ENCODE data around the gene PRKAG2. TPM values are rescaled to one million over a fixed set of nuclear protein-coding genes. Genes with fewer than 3 reads are reported as not detected.
A peak's percentile ranks its signal among the peaks of the same experiment; 100 is the strongest.
"Not testable (repeated sequence)": the region's sequence is repeated elsewhere in the genome, so short reads cannot be mapped to it uniquely, and the experiment has no call there.

Gene PRKAG2
- total RNA-seq, 1 donor from 2014 or later: 15.7 TPM

GRCh38 chr7:151540146-151540545, 336.8 kb downstream of the PRKAG2 start:
- DNase-seq (ENCODE audit: low spot score in 2 of 2, unreplicated experiment in 2 of 2): no peak
- Mint-ChIP-seq H3K4me1 (peaks cover 24% of the 10 kb centered on the region), H3K9me3 (peaks cover 4% of the 10 kb centered on the region), H3K36me3 (no peaks in the 10 kb centered on the region), H3K4me3 (no peak overlapping the region), H3K27ac (no peak overlapping the region), H3K27me3 (ENCODE audit: low read depth) (no peaks in the 10 kb centered on the region)
- TF ChIP-seq CTCF (IDR thresholded peaks at IDR 0.05; ENCODE audit: unreplicated experiment): no peak

GRCh38 chr7:151539088-151539671, 337.7 kb downstream of the PRKAG2 start:
- no peak for TF ChIP-seq CTCF (IDR thresholded peaks at IDR 0.05; ENCODE audit: unreplicated experiment)
- H3K9me3 Mint-ChIP-seq: peaks cover 4% of the 10 kb centered on the region
- no peak overlapping the region for H3K4me3 Mint-ChIP-seq
- no peaks in the 10 kb centered on the region for H3K27me3 Mint-ChIP-seq (ENCODE audit: low read depth)
- DNase-seq (ENCODE audit: low spot score in 2 of 2, unreplicated experiment in 2 of 2): no peak
- H3K36me3 Mint-ChIP-seq: no peaks in the 10 kb centered on the region
- H3K27ac Mint-ChIP-seq: peak overlapping the region; percentile 57
- peaks cover 24% of the 10 kb centered on the region for H3K4me1 Mint-ChIP-seq

GRCh38 chr7:151537818-151538561, 338.9 kb downstream of the PRKAG2 start:
- peaks cover 5% of the 10 kb centered on the region for H3K9me3 Mint-ChIP-seq
- peaks cover under 1% of the 10 kb centered on the region for H3K36me3 Mint-ChIP-seq
- H3K4me1 Mint-ChIP-seq: peaks cover 22% of the 10 kb centered on the region
- no peak for TF ChIP-seq CTCF (IDR thresholded peaks at IDR 0.05; ENCODE audit: unreplicated experiment)
- no peak for DNase-seq (ENCODE audit: low spot score in 2 of 2, unreplicated experiment in 2 of 2)
- no peak overlapping the region for H3K4me3 Mint-ChIP-seq
- H3K27me3 Mint-ChIP-seq (ENCODE audit: low read depth): peaks cover under 1% of the 10 kb centered on the region
- H3K27ac Mint-ChIP-seq: peak overlapping the region; percentile 76

- not testable (repeated sequence) for H3K27ac Mint-ChIP-seq; H3K27me3 Mint-ChIP-seq (ENCODE audit: low read depth); H3K36me3 Mint-ChIP-seq; H3K4me3 Mint-ChIP-seq; DNase-seq (ENCODE audit: low spot score in 2 of 2, unreplicated experiment in 2 of 2)
- Mint-ChIP-seq H3K9me3 (peaks cover 12% of the 10 kb centered on the region), H3K4me1 (peaks cover 22% of the 10 kb centered on the region)
These were observed 340.7 kb downstream of the PRKAG2 start for GRCh38 chr7:151536178-151536577.

GRCh38 chr7:151529842-151530241, 347.1 kb downstream of the PRKAG2 start:
- Mint-ChIP-seq H3K27me3 (ENCODE audit: low read depth) (peaks cover 1% of the 10 kb centered on the region), H3K4me3 (no peak overlapping the region), H3K27ac (no peak overlapping the region)

More at GRCh38 chr7:151529842-151530241, 347.1 kb downstream of the PRKAG2 start:
- no peak for DNase-seq (ENCODE audit: low spot score in 2 of 2, unreplicated experiment in 2 of 2)
- Mint-ChIP-seq H3K4me1 (no peaks in the 10 kb centered on the region), H3K9me3 (peaks cover 31% of the 10 kb centered on the region), H3K36me3 (peaks cover 6% of the 10 kb centered on the region)
- no peak for TF ChIP-seq CTCF (IDR thresholded peaks at IDR 0.05; ENCODE audit: unreplicated experiment)
